T-helper 1 cell (primary cell): ENCODE results near the gene MYBBP1A.

Experiments used
- DNase-seq, 5 donors: peaks; one replicate each; pipeline ENCODE4 v3.0.0-alpha.2; 2012 to 2020

Gene MYBBP1A

GRCh38 chr17:4548061-4548461 is 7.1 kb downstream of the MYBBP1A start:
- DNase-seq: no peak

DNA sequence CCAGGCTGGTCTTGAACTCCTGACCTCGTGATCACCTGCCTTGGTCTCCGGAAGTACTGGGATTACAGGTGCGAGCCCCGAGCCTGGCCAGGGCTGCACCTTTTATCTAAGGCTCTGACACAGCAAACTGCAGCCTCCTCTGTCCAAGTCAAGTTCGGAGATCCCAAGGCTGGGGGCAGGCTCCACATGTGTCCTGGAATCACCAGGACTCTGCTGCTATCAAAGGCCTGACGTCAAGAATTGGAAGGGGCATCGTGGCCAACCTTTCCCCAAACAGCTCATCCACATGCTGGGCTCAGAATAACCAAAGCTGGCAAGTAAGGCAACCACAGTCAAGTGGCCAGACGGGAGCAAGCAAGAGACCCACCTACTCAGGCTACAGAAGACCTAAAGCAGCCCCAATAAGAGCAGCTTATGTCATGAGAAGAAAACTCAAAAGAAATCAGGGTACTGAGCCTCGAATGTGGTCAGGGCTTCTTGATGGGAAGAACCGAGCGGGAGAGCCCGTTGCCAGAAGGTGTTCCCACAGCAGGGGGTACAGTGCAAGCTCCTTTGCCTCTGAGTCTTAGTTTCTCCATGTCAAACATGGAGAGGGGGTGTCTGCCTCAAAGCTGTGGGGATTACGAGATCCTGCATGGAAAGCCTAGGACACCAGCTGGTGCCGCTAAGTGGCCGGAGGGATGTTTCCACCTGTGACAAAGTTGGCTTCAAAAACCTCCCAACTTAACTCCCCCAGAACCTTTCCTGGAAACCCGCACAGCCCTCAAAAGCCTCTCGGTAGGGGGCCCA is 7.9 kb downstream of the MYBBP1A start:
- no peak for DNase-seq

- no peak for DNase-seq
Observed at GRCh38 chr17:4545217-4545951, 9.8 kb downstream of the MYBBP1A start.

DNA sequence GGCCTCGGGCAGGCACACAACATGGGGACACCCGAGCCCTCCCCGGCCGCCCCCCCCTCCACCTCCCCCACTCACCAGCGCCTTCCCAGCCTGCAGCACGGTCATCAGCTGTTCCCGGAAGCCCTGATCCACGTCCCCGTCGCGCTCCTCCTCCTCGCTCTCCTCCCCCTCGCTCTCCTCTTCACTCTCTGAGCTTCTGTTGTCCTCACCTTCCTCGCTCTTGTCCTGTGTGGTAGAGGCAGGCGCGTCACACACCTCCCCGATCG is 10.3 kb downstream of the MYBBP1A start:
- DNase-seq: no peak

DNA sequence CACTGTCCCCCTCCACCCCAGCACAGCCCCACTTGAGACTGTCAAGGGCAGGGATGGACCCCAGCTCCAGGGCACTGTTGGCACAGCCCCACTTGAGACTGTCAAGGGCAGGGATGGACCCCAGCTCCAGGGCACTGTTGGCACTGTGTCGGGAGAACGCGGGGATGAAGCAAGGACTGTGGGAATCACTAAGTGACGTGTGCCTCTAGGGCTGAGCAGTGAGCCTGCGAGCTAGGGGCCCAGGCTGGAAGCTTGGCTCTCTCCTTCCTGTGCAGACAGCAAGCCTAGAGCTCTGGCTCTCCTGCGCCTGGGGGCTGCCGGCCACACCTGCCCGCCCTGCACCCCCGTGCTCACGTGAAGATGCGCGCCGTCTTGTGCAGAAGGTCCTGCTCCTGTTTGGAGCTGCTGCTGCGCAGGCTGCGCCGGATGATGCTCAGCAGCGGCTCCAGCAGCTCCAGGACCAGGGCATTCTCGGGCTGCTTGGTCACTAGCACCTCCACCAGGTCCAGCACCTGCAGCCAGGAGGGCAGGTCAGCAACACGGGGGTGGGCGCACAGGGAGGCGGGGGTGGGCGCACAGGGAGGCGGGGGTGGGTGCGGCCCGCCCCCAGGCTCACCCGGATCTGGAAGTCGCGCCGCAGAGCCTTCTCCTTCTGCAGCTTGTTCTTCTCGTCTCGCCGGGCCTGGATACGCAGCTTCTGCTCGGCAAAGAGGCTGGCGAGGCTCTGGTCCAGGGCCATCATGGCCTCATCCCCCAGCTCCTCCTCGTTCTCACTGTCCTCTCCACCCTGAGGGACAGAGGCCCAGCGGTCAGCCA is 10.8 kb downstream of the MYBBP1A start:
- DNase-seq: no peak

GRCh38 chr17:4543557-4544026 is 11.6 kb downstream of the MYBBP1A start:
- DNase-seq: no peak

- DNase-seq: no peak
Observed at GRCh38 chr17:4542726-4543191, 12.4 kb downstream of the MYBBP1A start.

- no peak for DNase-seq
Observed at GRCh38 chr17:4542003-4542725, 13.0 kb downstream of the MYBBP1A start.

DNA sequence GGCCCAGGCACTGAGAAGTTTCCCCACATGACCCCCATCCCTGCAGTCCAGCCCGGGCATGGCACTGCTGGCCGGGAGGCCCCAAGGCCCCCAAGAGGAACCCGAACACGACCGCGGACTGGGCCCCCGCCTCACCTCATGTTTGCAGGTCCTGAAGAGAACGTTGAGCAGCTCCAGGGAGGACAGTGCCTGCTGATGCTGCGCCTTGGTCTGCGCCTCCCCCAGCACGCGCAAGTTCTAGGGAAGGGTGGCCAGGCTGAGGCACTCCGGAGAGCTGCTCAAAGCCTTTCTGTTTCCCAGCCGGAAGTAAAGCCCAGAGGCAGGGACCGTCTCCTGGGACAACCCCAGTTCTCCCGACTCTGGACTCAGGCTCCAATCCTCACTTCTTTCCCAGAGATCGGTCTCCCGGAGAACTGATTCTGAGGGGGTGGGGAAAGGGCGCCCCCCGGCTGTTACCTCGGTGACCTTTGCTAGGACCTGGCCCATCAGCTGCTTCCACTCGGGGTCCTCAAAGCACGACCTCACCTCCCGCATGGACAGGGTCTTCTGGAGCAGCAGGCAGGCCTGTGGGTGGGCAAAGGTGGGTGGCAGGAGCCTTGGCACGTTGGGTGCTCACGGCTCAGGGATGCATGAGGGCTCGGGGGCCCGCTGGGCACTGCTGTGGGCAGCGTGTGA is 13.7 kb downstream of the MYBBP1A start:
- no peak for DNase-seq

DNA sequence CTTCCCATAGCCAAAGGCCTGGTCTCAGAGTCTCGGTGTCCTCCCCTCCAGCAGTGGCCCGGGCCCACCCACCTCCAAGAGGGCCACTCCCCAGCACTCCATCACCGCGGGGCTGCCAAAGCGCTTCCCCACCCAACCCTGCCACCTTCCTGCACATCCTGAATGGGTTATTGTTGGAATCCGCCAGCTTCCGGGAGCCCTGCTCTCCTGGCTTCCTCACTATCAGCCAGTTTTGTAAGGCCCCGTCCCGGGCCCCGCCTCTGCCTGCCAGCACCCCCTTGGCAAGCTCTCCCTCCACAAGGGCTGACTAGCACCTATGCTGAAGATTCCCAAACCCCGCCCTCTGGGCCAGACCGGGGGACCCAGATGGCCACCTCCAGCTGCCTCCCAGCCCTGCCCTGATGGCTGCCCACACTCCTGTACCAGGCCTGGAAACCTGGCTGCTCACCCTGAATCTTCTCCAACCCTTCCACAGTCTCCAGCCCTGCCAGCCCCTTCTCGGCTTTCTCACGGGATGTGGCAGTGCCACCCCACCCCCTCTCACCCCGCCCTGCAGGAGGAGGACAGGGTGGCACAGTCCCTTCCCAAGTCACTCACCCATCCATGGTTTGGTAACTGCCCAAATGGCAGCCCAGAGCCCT is 14.4 kb downstream of the MYBBP1A start:
- DNase-seq: no peak

DNA sequence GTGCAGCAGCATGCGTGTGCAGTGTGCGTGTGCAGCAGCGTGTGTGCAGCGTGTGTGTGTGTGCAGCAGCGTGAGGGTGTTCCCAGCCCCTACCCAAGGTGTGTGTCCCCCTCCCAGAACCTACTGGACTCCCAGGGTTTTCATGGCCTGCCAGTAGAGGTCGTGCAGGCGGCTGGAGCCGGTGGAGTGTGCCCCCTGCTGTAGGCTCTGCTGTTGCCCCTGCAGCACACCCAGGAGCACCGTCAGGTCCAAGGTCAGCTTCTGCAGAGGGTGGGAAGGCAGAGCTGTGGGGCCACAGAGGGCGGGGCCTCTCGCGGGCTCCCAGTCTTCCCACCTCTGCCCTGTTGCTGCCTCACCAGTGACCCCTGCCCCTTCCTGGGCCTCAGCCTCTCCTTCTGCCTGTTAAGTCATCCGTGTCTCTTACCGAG is 14.9 kb downstream of the MYBBP1A start:
- no peak for DNase-seq

DNA sequence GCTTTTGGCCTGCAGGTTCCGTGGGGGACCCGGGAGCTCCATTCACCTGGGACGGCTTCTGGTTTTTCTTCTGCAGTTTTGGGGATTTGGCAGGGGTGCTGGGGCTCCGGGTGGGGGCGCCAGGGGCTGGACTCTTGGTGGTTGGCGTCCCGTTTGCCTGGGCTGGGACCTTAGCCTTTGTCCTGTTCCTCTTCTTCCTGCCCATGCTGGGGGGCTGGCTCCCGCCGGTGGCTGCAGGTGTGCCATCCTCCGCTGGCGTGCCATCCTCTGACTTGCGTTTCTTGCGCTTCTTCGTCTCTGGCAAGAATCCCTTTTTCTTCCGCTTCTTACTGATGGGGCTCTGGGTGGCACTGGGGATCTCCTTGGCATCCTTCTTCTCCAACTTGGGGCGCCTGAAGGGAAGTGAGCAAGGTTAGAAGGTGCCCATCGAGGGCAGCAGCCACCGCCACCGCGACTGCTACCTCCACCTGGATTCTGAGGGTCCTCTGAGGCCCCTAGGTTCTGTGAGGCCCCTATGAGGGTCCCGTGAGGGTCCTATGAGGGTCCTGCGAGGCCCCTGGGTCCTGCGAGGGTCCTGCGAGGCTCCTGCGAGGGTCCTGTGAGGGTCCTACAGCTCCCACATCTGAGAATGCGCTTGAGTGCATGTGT is 15.5 kb downstream of the MYBBP1A start:
- no peak for DNase-seq

DNA sequence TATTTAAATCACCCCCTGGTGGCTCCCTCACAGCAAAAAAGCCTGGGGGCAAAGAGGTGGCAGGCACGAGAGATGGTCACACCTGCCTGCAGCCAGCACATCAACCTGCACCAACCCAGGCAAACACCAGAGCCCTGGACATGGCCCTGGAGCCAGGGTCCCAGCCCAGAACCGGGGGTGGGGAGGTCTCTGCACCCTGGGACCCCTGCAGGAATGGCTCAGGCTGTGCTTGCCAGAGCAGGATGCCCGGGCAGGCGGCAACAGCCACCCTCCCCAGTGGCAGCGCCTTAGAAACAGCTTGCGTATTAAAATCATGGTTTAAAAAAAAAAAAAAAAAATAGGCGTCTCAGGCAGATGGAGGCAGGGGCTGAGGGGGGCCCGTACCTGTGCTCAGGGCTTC is 16.2 kb downstream of the MYBBP1A start:
- DNase-seq: no peak

DNA sequence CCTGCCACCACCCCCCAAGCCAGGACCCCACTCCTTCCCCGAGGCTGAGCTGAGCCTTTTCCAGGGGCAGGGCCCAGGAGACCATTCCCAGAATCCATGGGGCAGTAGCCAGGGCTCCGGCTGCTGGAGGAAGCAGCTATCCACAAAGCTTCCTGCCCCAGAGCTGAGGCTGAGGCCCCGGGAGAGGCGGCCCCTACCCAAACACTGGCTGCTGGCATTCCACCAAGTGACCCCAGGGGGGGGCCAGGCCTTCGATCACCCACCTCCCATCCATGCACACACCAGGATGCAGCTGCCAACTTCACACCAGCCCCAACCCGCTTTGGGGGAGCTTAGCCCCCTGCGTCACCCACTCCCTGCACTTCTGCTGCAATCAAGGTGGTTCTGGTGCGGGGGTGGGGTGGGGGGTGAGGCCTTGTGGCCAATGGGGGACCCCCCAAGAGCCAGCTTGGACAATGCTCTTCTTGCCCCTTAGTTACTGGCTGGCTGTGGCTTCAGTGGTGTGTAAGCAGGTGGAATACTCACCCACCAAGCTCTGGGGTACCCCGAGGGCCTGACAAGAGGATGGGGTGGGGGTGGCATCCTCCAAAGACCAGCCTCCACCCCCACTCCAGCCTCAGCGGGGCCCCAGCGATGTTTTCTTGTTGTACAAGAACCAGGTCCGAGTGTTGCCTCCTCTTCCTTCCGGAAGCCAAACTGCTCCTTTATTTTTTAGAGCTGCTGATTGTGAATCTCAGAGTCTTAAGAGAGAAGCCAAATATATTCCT is 16.8 kb downstream of the MYBBP1A start:
- no peak for DNase-seq

GRCh38 chr17:4537451-4538235 is 17.5 kb downstream of the MYBBP1A start:
- no peak for DNase-seq

DNA sequence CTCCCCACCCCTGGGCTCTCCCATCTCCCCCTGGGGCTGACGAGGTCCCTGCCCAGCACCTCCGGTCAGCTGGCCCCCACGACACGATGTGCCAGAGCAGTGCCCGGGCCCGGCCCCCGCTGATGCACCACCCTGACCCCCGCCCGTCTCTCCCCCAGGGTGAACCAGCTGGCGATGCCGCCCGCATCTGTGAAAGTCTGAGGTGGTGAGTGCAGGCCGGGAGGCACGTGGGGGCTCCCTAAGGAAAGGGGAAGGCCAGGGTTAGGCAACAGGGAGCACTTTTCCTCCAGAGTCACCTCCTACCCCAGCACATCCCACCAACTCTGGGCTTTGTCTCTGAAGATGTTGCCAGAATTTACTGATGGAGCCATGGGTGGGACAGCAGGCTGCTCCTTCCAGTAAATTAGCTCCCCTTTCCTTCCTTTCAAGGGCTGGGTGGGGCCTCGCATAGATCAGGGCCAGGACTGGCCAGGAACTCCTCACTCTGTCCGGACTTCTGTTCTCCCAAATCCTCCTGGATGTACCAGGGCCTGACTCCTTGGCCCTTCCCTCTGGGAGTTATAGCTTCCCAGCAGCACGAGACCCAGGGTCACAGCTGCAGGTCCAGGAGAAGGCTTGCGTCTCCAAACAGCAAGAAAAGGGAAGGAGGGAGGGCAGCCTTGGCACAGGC is 18.3 kb downstream of the MYBBP1A start:
- DNase-seq: no peak

DNA sequence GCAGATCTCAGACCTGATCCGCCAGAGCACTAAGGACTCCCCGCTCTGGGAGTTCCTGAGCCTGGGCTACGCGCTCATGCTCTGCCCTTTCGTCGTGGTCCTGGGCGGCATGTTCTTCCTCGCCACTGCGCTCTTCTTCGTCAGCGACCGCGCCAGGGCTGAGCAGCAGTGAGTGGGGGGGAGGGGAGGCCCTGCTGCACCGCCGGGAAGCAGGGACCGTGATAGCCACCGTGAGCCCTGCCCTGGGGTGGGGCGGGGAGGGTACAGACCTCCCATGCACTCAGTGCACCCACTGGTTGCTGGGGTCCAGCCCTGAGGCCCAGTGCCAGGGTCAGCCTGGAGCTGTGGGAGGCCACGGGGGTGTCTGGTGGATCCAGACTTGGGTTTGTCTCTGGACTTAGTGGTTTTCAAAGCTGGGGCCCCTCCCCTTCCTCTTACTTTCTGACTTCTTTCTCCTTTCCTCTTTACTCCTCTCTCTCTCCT is 18.9 kb downstream of the MYBBP1A start:
- DNase-seq: no peak

GRCh38 chr17:4535667-4536258 is 19.4 kb downstream of the MYBBP1A start:
- DNase-seq: no peak
